Measurements from ENCODE around the gene RANBP10.
"Not testable (repeated sequence)": the region's sequence is repeated elsewhere in the genome, so short reads cannot be mapped to it uniquely, and the experiment has no call there.

RANBP10 gene

DNA sequence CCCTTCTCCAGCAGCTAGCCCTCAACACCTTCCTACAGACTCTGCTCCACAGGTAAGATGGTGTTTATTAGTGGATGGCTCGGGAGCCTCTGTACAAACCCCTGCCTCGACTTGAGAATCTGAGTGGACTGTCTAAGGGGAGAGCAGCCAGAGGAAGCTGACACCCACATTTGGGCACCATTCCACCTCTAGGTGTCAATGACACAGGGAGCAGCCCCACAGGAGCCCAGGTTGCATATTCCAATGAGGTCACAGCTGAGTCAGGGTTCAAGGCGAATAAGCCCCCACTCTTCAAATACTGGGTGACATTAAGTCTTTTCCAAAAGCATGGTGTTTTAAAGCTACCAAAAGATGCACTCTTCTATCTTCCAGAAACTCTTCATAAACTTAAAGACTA is 31.9 kb downstream of the RANBP10 start:
- DNase-seq, result no peak

DNA sequence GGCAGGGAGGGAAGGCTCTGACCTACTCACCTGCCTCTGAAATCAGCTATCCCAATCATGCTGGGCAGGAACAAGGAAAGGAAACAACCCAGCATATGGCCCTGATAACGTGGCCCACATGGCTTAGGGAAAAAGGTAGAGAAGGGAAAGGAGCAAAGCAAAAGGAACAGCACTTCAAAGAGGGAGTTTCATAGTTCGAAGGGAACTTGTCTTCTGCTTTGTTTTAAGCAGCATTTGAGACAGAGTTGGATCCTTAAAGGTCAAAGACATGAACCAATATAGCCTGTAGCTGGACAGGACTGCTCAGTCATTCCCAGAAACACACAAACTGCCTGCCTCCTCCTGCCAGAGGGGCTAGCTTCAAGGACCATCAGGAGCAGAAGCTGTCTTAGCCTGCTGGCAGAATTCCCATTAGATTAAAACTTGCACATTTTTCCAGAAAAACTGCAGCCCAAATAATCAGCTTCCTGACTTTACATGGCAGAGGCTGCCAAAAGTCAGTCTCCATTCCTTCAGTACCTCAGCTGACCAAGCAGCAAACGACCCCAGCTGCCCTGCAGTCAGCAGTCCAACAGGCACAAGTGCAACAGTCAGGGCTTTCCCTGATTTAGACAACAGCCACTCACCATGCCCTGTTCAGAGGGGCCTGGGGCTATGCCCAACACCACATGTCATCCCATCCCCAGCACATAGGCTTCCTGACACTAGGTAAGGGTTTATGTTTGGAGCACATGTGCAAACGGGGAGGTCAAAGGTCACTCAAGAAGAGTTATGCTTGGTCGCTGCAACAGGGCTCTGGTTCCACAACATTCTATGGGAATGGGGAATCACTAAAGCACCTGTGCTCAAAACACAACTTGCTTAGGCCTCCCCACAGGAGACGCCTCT is 32.5 kb downstream of the RANBP10 start:
- no peak for DNase-seq

DNA sequence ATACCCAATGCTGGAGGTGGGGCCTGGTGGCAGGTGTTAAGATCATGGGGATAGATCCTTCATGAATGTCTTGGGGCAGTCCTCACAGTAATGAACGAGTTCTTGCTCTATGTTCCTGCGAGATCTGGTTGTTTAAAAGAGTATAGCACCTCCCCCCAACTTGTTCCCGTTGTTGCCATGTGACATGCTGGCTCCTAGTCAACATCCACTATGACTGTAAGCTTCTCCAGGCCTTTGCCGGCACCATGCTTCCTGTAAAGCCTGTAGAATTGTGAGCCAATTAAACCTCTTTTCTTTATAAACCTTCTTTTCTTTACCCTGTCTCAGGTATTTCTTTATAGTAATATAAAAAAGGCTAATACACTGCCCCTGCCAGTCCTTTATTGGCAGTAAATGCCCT is 33.3 kb downstream of the RANBP10 start:
- DNase-seq, result no peak

DNA sequence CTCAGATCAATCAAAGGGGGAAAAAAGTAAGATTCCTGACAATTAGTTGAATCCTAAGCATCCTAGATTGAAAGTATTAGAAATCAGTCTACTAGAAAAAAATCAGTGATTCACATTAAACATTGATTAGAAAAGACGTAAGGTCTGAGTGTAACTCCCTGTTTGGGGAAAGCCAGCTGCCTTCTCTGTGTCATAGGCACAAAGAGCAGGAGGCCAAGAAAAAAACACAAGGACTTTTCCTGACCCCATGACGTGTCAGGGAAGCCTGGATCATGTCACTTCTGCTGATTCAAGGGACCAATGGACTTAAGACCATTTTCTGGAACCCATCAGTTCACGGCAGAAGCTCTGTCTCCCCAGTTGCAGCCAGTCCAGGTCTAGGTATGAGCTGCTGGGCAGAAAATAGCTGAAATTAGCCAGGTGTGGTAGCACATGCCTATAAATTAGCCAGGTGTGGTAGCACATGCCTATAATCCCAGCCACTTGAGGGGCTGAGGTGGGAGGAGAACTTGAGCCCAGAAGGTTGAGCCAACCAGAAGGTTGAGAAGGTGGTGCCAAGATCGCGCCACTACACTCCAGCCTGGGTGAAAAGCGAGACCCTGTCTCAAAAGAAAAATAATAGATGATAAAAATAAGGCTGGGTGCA is 35.9 kb downstream of the RANBP10 start:
- DNase-seq, result no peak

DNA sequence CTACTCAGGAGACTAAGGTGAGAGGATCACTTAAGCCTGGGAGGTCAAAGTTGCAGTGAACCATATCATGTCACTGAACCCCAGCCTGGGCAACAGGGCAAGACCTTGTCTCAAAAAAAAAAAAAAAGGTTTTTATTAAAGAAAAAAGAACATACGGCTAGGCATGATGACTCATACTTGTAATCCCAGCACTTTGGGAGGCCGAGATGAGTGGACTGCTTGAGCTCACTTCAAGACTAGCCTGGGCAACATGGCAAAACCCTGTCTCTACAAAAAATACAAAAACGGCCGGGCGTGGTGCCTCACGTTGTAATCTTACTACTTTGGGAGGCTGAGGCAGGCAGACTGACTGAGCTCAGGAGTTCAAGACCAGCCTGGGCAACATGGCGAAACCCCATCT is 38.4 kb downstream of the RANBP10 start:
- DNase-seq, result no peak

DNA sequence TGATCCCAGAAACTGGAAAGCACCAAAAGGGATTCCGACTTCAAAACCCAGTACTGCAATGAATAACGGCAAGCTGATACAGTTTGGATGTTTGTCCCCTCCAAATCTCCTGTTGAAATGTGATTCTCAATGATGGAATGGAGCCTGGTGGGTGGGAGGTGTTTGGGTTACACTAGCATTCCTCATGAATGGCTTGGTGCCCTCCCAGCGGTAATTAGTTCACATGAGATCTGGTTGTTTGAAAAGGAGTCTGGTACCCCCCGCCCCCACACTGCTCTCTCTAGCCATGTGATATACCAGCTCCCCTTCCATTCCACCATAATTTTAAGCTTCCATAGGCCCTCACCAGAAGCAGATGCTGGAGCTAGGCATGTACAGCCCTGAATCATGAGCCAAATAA is 40.1 kb downstream of the RANBP10 start:
- DNase-seq, result no peak

DNA sequence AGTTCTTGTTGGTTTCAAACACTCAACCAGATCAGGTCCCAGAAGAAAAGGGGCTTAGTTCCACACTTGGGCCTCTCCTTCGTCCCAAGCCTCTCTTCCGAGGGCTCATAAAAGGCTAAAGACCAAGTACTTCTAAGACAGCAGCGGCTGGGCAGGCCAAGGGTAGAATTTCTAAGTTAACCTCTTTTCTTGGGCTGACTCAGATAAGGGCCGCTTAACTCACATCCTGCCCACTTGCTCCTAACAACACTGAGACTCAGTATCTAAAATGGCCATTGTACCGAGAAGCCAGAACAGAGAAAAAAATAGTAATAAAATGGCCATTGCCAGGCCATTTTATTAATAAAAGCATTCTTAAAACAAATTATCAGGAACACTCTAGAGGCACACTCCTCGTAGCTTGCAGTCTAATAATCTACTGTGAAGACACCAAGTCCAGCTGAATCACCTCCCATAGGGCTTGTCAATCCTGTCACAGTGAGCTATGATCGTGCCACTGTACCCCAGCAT is 42.1 kb downstream of the RANBP10 start:
- no peak for DNase-seq

DNA sequence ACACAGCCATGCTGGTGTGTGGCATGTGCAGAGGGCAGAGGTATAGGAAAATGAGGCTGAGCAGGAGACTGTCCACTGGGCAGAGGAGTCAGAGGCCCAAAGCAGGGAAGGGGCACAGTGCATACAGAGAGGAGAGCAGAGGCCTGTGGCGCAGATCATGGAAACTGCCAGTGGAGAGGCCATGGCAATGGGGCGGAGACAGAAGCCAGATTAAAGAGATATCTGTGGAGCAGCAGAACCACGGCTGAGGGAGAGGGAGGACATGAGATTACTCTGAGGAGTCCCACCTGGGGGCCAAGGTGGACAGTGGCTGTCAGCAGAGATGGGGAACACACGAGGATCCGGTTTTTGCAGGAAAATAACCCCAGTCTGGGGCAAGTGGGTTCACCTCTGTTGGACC is 43.3 kb downstream of the RANBP10 start:
- no peak for DNase-seq

DNA sequence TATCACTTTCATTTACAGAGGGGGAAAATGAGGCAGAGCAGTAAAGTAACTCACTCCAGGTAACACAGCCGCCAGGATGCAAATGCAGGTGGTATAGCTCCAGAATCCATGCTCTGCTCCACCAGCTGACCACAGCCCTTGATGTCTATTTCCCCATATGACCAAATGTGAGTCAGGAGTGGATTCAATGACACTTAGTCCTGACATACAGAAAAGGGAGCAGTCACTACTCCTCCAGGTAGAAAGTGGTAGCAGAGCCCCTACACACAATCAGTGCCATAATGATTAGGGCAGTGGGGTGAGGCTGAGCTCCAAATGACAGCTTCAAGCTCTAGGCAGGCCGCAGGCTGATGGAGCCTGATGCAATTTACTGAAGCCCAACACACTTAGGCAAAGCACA is 44.0 kb downstream of the RANBP10 start:
- DNase-seq, result no peak

DNA sequence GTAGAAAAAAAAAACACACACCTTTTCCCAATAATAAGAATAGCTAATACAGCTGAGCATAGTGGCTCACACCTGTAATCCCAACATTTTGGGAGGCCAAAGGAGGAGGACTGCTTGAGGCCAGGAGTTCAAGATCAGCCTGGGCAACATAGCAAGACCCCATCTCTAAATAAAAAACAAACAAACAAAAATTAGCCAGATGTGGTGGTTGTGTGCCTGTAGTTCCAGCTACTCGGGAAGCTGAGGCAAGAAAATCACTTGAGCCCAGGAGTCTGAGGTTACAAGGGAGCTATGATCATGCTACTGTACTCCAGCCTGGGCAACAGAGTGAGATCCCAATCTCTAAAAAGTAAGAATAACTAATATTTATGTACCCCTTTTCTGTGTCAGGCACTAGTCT is 44.4 kb downstream of the RANBP10 start:
- no peak for DNase-seq

DNA sequence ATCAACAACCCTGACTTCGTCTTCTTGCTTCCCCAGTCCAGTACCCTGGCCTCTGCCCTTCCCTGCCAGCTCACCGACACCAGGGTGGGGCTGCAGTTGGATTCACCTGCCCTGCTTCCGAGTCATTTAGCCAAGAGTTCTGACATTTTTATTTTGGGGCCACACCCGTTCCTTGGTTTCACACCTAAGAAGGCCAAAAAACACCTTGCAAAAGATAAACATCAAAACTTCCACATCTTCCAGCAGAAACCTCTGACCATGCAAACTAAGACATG is 45.5 kb downstream of the RANBP10 start:
- no peak for DNase-seq

DNA sequence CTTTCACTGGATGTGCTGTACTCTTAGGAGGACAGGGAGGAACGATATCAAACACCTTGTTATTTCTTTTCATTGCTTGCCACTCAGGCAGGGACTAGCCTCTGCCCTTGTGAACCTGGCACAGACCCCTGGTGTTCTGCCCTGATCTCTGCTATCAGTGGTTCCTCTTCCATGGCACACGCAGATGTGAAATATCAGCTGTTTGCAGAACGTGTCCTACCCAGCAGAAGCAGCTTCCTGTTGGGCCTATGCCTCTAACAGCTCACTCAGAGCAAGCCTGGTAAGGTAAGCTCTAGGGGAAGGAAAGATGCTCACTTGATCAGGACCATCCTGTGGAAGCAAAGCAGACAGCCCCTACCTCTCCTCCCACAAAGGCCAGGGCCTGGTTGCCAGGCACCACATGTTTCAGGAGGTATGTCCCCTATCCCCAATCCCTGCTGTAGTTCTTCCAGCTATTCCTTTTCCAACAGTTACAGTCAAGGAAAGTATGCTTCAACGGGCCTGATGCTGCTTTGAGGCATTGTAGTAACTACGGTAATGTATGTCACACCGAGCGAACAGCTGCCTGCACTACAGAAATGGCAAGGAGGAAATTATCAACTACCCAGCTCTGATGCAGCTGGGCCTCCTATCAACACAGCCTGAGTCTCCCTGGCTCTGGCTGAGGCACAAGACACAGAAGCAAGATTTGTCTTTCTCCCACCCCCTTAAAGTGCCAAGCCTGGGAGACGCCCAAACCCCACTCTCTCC is 46.0 kb downstream of the RANBP10 start:
- no peak for DNase-seq

DNA sequence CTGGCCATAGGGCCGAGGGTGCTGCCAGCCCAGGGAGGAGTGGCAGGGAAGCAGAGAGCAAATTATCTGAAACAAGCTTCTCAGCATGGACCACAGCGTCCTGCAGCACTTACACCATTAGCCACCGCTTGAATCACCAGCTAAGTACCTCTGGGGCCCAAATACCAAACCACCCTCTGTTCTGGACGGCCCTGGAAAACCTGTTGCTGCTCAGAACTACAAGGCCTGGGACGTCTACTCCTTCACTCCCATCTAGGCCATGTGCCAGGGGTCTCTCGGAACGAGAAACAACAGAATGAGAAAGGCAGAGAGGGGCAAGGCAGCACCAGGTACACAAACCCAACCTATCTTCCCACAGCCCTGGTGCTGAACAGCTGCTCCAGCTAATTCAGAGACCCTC is 47.4 kb downstream of the RANBP10 start:
- no peak for DNase-seq

DNA sequence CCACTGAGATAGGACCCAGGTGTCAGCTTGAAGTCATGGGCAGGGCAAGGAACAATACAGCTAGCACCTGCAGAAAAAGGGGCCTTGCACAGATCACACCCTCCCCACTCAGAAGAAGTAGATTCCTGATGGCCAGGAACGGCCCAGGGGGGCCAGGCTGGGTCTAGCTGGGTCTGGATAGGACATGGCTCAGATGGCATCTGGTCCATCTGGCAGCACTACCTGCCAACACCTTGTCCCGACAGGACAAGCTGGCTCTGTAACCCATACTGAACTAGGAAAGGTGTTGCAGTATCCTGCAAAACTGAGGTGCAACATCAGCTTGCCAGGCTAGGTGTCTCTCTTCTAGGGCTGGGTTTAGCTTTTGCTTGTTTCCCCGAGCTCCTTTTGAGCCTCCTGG is 48.4 kb downstream of the RANBP10 start:
- no peak for DNase-seq

DNA sequence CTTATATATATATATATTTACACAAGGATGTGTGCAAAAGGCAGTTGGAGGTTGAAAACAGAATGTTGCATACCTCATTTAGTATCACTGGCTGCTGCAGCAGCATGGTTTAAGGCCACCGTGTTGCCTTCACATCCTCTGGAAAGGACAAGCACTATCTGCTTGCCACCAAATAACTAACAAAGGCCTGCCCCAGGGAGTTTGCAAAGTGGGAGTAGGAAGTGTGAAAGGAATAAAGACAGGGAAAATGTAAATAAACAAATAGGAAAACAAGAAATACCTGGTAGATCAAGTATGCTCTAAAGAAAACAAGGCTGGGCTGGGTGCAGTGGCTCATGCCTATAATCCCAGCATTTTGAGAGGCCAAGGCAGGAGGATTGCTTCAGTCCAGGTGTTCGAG is 53.7 kb downstream of the RANBP10 start:
- DNase-seq, result no peak

DNA sequence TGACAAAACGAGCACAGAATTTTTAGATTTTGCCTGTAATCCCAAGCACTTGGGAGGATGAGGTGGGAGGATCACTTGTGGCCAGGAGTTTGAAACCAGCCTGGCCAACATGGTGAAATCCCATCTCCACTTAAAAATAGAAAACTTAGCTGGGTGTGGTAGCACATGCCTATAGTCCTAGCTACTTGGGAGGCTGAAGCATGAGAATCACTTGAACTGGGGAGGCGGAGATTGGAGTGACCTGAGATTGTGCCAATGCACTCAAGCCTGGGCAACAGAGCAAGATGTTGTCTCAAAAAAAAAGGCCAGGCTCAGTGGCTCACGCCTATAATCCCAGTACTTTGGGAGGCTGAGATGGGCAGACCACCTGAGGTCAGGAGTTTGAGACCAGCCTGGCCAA is 55.0 kb downstream of the RANBP10 start:
- not testable (repeated sequence) for DNase-seq

DNA sequence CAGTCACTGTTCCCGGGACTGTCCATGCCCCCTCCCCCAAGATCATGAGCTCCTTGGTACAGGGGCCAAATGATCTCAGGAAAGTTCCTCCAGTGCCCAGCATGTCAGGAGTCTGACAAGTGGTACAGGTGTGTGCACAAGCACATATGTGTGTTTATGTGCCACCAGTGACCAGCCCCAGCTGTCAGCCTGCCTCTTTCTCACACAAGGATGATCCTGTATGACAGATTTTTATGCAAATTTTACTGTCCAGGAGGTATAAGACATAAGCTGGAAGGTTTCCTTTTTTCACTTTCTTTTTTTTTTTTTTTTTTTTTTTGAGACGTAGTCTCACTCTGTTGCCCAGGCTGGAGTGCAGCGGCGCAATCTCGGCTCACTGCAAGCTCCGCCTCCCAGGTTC is 55.9 kb downstream of the RANBP10 start:
- DNase-seq, result no peak

DNA sequence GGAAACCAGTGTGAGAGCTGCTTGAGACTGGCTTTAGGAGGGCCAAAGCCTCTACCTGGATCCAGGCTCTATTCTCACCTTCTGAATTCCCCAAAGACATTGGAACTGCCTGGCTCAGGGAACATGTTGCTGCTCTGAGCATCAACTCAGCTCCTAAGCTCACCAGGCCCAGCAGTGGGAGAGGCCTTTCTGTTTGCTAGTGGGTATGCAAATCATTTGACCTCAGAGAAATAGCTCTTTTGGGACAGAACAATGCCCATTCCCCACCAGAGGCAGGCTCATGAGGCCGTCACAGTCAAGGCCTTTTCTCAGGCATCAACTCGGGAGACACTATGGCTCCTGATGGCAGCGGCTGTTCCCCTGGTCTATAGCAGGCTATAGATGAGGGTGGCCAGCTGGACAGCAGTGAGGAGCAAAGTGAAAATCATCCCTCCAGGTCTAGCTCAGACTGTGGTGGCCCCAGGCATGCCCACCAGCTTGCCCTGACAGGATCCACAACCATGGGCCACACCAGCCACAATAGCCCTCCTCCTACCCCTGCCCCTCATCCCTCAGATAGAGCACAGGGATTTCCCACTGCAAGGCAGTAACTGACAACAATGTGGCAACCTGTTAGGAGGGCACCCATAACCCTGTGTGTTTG is 56.8 kb downstream of the RANBP10 start:
- DNase-seq, result no peak

DNA sequence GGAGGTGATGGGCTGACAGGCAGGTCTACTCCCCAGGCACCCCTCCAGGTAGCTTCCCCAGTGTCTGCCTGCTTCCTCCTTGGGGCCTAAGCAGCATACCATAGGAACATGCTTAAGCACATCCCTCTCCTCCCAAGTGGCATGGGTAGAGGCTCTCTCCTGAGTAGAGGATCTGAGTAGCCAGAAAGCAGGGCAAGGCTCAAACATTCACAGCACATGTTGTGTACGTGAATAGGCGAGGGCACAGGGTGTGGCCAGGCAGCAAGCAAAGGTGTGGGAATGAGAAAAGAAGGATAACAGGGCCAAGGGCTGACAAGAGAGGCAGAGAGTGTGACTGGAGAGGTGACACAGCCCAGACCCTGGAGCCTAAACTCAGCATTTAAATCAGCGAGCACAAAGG is 57.5 kb downstream of the RANBP10 start:
- DNase-seq, result no peak

DNA sequence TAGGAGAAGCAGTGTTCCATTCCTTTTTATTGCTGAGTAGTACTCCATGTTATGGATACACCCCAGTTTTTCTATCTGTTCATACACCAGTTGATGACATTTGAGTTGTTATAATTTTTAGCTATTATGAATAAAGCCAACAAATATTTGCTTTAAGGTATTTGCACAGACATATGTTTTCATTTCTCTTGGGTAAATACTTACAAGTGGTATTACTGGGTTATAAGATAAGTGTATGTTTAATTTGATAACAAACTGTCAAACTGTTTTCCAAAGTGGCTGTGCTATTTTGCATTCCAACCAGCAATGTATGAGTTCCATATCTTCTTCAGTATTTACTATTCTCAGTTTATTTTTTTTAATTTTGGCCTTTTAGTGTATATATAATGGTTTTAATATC is 59.5 kb downstream of the RANBP10 start:
- no peak for DNase-seq

DNA sequence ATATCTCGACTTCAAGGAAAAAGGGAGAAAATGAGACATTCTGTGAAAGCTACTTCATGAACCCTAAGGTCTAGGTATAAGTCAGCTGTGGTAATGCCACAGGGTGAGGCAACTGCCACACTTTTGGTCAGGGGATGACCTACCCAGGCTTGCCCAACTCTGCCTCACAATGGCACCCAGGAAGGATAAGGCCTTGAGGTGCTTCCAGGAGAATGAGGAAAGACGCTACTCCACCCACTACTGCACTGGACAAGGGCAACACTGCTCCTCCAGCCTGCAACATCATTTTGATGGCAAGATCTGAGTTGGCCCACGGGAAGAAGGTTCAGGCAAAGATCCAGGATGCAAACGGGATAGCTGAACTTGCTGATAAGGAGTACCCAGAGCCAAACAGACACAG is 65.2 kb downstream of the RANBP10 start:
- DNase-seq, result no peak

DNA sequence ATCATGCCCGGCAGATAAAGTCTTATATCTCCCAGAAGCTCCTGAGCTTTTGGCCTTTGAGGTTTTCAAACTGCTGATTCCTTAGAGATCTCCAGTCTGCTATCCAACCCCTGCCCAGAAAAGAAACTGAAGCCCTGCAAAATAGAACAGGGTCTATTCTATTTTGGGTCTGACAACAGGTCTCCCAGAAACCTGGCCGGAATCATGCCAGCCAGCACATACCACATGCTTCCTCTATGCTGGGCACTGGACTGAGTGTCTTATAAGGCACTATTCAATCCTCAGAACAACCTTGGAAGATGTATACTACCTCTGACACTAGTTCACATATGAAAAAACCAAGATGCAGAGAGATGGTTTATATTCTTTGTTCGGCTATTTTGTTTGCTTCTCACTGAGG is 66.0 kb downstream of the RANBP10 start:
- DNase-seq, result no peak

DNA sequence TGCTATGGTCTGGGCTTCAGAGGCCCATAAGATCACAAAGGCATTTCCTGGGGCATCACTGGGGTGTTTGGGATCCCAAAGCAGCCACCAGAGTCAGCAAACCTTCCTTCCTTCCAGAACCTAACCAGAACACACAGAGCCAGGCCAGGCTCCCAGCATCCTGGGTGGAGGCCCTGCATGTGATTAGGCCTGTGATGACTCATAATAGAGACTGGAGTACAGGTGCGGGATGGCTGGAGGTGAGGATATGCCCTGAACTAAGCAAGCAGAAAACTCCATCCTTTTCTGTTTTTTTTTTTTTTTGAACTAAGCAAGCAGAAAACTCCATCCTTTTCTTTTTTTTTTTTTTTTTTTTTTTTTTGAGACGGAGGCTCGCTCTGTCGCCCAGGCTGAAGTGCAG is 69.5 kb downstream of the RANBP10 start:
- no peak for DNase-seq
